Transverse colon (tissue), 4 donors: ENCODE results near the gene OR7G1.

Experiments used
- EP300 ChIP-seq: sonication (generic); formaldehyde crosslinking; IDR thresholded peaks from one replicate; pipeline ENCODE4 v1.6.1; 2017; ENCODE audit warnings: antibody characterized with exemption, low read depth
- POLR2A ChIP-seq: fragments of 450-650 bp; IDR thresholded peaks from one replicate; pipeline ENCODE4 v1.6.1; 2016; ENCODE audit warnings: antibody characterized with exemption, mild to moderate bottlenecking, moderate library complexity
- POLR2AphosphoS5 ChIP-seq, 3 donors: sonication (generic); formaldehyde crosslinking; IDR thresholded peaks; one replicate each; pipeline ENCODE4 v1.6.1; 2016; ENCODE audit warnings: antibody characterized with exemption in 3 of 3
- TF ChIP-seq, protein P1 (sequence below), 5 experiments: fragments of 200-600 bp in 3 of 5; fragments of 450-650 bp in 2 of 5; sonication (generic) in 3 of 5; IDR thresholded peaks; 1 replicate in 2 of 5; 2 replicates in 3 of 5; pipeline ENCODE4 v1.5.1; 2016 to 2017; ENCODE audit warnings: antibody characterized with exemption in 5 of 5, inconsistent platforms in 3 of 5, mild to moderate bottlenecking in 2 of 5, moderate library complexity in 1 of 5

DNA sequence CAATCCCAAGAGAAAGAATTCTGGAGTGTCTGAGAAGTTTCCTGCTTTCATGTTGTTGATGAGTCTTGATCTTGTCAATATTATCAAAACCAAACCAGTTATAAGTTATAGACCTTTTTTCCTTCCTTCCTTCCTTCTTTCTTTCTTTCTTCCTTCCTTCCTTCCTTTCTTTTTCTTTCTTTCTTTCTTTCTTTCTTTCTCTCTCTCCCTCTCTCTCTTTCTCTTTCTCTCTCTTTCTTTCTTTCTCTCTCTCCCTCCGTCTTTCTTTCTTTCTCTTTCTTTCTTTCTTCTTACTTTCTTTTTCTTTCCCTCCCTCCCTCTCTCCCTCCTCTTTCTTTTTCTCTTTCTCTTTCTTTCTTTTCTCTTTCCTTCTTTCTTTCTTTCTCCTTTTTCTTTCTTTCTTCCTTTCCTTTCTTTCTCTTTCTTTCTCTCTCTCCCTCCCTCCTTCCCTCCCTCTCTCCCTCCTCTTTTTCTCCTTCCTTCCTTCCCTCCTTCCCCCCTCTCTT lies 11.4 kb upstream of the OR7G1 start, which contains the start of gene OR7G3:
- TF ChIP-seq, protein P1, sequence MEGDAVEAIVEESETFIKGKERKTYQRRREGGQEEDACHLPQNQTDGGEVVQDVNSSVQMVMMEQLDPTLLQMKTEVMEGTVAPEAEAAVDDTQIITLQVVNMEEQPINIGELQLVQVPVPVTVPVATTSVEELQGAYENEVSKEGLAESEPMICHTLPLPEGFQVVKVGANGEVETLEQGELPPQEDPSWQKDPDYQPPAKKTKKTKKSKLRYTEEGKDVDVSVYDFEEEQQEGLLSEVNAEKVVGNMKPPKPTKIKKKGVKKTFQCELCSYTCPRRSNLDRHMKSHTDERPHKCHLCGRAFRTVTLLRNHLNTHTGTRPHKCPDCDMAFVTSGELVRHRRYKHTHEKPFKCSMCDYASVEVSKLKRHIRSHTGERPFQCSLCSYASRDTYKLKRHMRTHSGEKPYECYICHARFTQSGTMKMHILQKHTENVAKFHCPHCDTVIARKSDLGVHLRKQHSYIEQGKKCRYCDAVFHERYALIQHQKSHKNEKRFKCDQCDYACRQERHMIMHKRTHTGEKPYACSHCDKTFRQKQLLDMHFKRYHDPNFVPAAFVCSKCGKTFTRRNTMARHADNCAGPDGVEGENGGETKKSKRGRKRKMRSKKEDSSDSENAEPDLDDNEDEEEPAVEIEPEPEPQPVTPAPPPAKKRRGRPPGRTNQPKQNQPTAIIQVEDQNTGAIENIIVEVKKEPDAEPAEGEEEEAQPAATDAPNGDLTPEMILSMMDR (IDR thresholded peaks at IDR 0.05), result no peak
- TF ChIP-seq POLR2A, result no peak
- TF ChIP-seq EP300, result no peak
- no peak for TF ChIP-seq POLR2AphosphoS5 (IDR thresholded peaks at IDR 0.05)
